ENCODE results near the gene SCTR. TPM values are rescaled to one million over a fixed set of nuclear protein-coding genes. Genes with fewer than 3 reads are reported as not detected.

SCTR gene
- total and polyA plus RNA-seq, 4 donors, result 4.6 to 42.7 (median 28.0) TPM

GRCh38 chr2:119483395-119483753, 40.9 kb downstream of the SCTR start:
- Histone ChIP-seq H3K9me3 (ENCODE audit: control insufficient read depth in 4 of 4, insufficient read depth in 3 of 4, low read length in 3 of 4) (peaks cover 0 to 3% (median 0%) of the 10 kb centered on the region in 4 donors), H3K27me3 (ENCODE audit: control insufficient read depth in 3 of 3, insufficient read depth in 3 of 3, low read length in 2 of 3) (no peaks in the 10 kb centered on the region), H3K4me1 (ENCODE audit: control insufficient read depth in 5 of 5, insufficient read depth in 5 of 5, low read length in 5 of 5) (peaks cover 0 to 33% (median 23%) of the 10 kb centered on the region in 5 donors), H3K36me3 (ENCODE audit: control insufficient read depth in 4 of 4, insufficient read depth in 4 of 4, low read length in 4 of 4) (no peaks in the 10 kb centered on the region), H3K4me3 (no peak overlapping the region), H3K27ac (ENCODE audit: low read depth in 1 of 2, low read length in 1 of 2) (peak overlapping the region in 1 of 2 donors; percentile 39), H3K9ac (ENCODE audit: insufficient read depth in 1 of 2, low read length in 2 of 2) (no peak overlapping the region)
- 77 to 79% methylated on average over 5 of the region's 5 CpGs for WGBS, 2 donors
- ATAC-seq (ENCODE audit: insufficient read depth, low FRiP score) (no peak), DNase-seq (no peak)
- no peak for TF ChIP-seq CTCF (IDR thresholded peaks at IDR 0.05; ENCODE audit: control extremely low read depth, extremely low read depth)

GRCh38 chr2:119482481-119483394, 41.5 kb downstream of the SCTR start:
- H3K27me3 ChIP-seq (ENCODE audit: control insufficient read depth in 3 of 3, insufficient read depth in 3 of 3, low read length in 2 of 3), result no peaks in the 10 kb centered on the region
- TF ChIP-seq CTCF (IDR thresholded peaks at IDR 0.05; ENCODE audit: control extremely low read depth, extremely low read depth), result no peak
- H3K9me3 ChIP-seq (ENCODE audit: control insufficient read depth in 4 of 4, insufficient read depth in 3 of 4, low read length in 3 of 4), result peaks cover 0 to 3% (median 0%) of the 10 kb centered on the region in 4 donors
- 68 to 72% methylated on average over 20 of the region's 20 CpGs for WGBS, 2 donors
- H3K9ac ChIP-seq (ENCODE audit: insufficient read depth in 1 of 2, low read length in 2 of 2), result no peak overlapping the region
- DNase-seq, result peak in 2 of 3 donors; percentile 50 to 69
- H3K4me3 ChIP-seq, result no peak overlapping the region
- no peak for ATAC-seq (ENCODE audit: insufficient read depth, low FRiP score)
- peaks cover 0 to 33% (median 17%) of the 10 kb centered on the region in 5 donors for H3K4me1 ChIP-seq (ENCODE audit: control insufficient read depth in 5 of 5, insufficient read depth in 5 of 5, low read length in 5 of 5)
- H3K36me3 ChIP-seq (ENCODE audit: control insufficient read depth in 4 of 4, insufficient read depth in 4 of 4, low read length in 4 of 4), result no peaks in the 10 kb centered on the region
- peak overlapping the region in 1 of 2 donors; percentile 39 for H3K27ac ChIP-seq (ENCODE audit: low read depth in 1 of 2, low read length in 1 of 2)

GRCh38 chr2:119481501-119482455, 42.5 kb downstream of the SCTR start:
- 66 to 76% methylated on average over 16 of the region's 16 CpGs for WGBS, 2 donors
- ATAC-seq (ENCODE audit: insufficient read depth, low FRiP score), result peak; percentile 41
- H3K27ac ChIP-seq (ENCODE audit: low read depth in 1 of 2, low read length in 1 of 2), result no peak overlapping the region
- H3K9ac ChIP-seq (ENCODE audit: insufficient read depth in 1 of 2, low read length in 2 of 2), result no peak overlapping the region
- DNase-seq, result no peak
- H3K27me3 ChIP-seq (ENCODE audit: control insufficient read depth in 3 of 3, insufficient read depth in 3 of 3, low read length in 2 of 3), result no peaks in the 10 kb centered on the region
- peaks cover 0 to 28% (median 13%) of the 10 kb centered on the region in 5 donors for H3K4me1 ChIP-seq (ENCODE audit: control insufficient read depth in 5 of 5, insufficient read depth in 5 of 5, low read length in 5 of 5)
- no peaks in the 10 kb centered on the region for H3K36me3 ChIP-seq (ENCODE audit: control insufficient read depth in 4 of 4, insufficient read depth in 4 of 4, low read length in 4 of 4)
- H3K4me3 ChIP-seq, result no peak overlapping the region
- peaks cover 0 to 3% (median 0%) of the 10 kb centered on the region in 4 donors for H3K9me3 ChIP-seq (ENCODE audit: control insufficient read depth in 4 of 4, insufficient read depth in 3 of 4, low read length in 3 of 4)
- TF ChIP-seq CTCF (IDR thresholded peaks at IDR 0.05; ENCODE audit: control extremely low read depth, extremely low read depth), result no peak

All from lung (tissue), 12 donors.